Cortex of kidney (tissue), 1 donor: ENCODE results near the gene TMEM18.

Experiments used
- DNase-seq: peaks from one replicate; lab custom pipeline; 2025; lab: John Stamatoyannopoulos, UW

The TMEM18 gene

DNA sequence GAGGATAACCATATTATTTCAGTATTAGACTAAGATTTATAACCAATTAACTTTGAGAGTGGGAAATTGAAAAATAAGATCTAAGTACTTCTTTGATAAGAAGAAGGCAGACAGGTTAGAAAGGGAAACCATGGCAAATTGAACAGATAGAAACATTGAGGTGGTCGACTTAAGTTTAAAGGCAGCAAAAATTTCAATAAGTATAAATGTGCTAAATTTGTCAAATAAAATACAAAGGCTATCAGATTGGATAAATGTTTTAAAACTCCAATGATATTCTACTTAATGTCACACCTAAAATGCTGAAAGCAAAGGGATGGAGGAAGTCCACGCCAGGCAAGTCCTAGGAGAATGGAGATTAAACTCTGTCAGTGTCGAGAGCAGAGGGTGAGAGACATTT, 59.2 kb downstream of the TMEM18 start:
- DNase-seq, result no peak
